DOHH2 (cell line): ENCODE results near the gene KAT6B.

Source experiments
- EZH2phosphoT487 ChIP-seq: fragments of 200-600 bp; sonication (generic); IDR thresholded peaks from 2 replicates; pipeline ENCODE4 v1.6.1; 2017; ENCODE audit warnings: borderline replicate concordance, mild to moderate bottlenecking, antibody characterized with exemption, low read length, moderate library complexity, mixed read lengths
- TF ChIP-seq, protein P1 (sequence below): fragments of 200-600 bp; sonication (generic); IDR thresholded peaks from one replicate; pipeline ENCODE4 v1.5.1; 2014; ENCODE audit warnings: antibody characterized with exemption, mild to moderate bottlenecking, low read depth, low read length; ENCODE audit not compliant: poor library complexity, severe bottlenecking

DNA sequence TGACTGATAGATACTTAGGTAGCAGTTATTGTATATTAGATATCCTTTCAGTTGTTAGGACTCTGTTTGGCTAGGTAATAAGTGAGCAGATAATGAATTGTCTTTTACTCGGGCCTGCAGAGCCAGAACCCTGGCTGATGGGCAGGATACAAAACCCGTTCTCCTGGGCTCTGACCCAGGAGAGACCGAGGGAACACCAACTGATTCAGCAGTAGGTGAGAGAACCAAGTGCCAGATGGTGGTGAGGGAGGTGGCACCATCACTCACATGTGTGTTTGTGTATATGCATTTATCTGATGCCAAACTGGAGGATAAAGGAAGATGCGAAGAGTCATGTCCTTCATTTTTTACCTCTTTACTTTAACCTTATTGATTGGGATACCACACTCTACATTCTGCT is 169.4 kb downstream of the KAT6B start:
- TF ChIP-seq, protein P1, sequence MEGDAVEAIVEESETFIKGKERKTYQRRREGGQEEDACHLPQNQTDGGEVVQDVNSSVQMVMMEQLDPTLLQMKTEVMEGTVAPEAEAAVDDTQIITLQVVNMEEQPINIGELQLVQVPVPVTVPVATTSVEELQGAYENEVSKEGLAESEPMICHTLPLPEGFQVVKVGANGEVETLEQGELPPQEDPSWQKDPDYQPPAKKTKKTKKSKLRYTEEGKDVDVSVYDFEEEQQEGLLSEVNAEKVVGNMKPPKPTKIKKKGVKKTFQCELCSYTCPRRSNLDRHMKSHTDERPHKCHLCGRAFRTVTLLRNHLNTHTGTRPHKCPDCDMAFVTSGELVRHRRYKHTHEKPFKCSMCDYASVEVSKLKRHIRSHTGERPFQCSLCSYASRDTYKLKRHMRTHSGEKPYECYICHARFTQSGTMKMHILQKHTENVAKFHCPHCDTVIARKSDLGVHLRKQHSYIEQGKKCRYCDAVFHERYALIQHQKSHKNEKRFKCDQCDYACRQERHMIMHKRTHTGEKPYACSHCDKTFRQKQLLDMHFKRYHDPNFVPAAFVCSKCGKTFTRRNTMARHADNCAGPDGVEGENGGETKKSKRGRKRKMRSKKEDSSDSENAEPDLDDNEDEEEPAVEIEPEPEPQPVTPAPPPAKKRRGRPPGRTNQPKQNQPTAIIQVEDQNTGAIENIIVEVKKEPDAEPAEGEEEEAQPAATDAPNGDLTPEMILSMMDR = no peak
- TF ChIP-seq EZH2phosphoT487 = no peak
